Loucy (cell line): ENCODE data around the gene EFCAB13.

Experiments used
- H2AFZ ChIP-seq: fragments of 200-600 bp; sonication (generic); 2 replicates; pipeline ENCODE4 v1.6.0; 2016; ENCODE audit warnings: antibody characterized with exemption, mild to moderate bottlenecking, low read length, moderate library complexity
- H3F3A ChIP-seq: fragments of 200-600 bp; 2 replicates; pipeline ENCODE4 v1.6.0; 2016; ENCODE audit warnings: antibody characterized with exemption, low read depth, mild to moderate bottlenecking
- H3K27me3 ChIP-seq: fragments of 200-600 bp; sonication (generic); 2 replicates; pipeline ENCODE4 v1.6.1; 2014; ENCODE audit warnings: low read length, mild to moderate bottlenecking; ENCODE audit not compliant: insufficient read depth, poor library complexity, severe bottlenecking
- H3K36me3 ChIP-seq: fragments of 200-600 bp; sonication (generic); 2 replicates; pipeline ENCODE4 v1.6.1; 2016; ENCODE audit warnings: low read length; ENCODE audit not compliant: insufficient read depth
- H3K4me1 ChIP-seq: fragments of 200-600 bp; sonication (generic); 2 replicates; pipeline ENCODE4 v1.5.1; 2014; ENCODE audit warnings: low read length, mild to moderate bottlenecking; ENCODE audit not compliant: insufficient read depth, poor library complexity, severe bottlenecking
- H3K4me2 ChIP-seq: fragments of 200-600 bp; sonication (generic); 2 replicates; pipeline ENCODE4 v1.6.0; 2014; ENCODE audit warnings: antibody characterized with exemption, low read length, low read depth, mild to moderate bottlenecking; ENCODE audit not compliant: poor library complexity, severe bottlenecking
- H3K4me3 ChIP-seq: fragments of 200-600 bp; sonication (generic); 2 replicates; pipeline ENCODE4 v1.5.1; 2014; ENCODE audit warnings: low read length, mild to moderate bottlenecking, mixed read lengths; ENCODE audit not compliant: poor library complexity, severe bottlenecking
- H3K79me2 ChIP-seq: fragments of 200-600 bp; sonication (generic); 2 replicates; pipeline ENCODE4 v1.6.1; 2014; ENCODE audit warnings: low read length; ENCODE audit not compliant: insufficient read depth
- H3K9ac ChIP-seq: fragments of 200-600 bp; sonication (generic); 2 replicates; pipeline ENCODE4 v1.6.0; 2014; ENCODE audit warnings: mild to moderate bottlenecking, low read depth, low read length, moderate library complexity; ENCODE audit not compliant: poor library complexity, severe bottlenecking
- H3K9me2 ChIP-seq: fragments of 200-600 bp; sonication (generic); replicated peaks from 2 replicates; pipeline ENCODE4 v1.6.1; 2016; ENCODE audit warnings: low read depth, low read length, mixed read lengths
- H3K9me3 ChIP-seq: fragments of 200-600 bp; sonication (generic); 2 replicates; pipeline ENCODE4 v1.6.1; 2014; ENCODE audit warnings: mild to moderate bottlenecking, antibody characterized with exemption, low read length, low read depth; ENCODE audit not compliant: insufficient read depth
- H4K20me1 ChIP-seq: fragments of 200-600 bp; sonication (generic); 2 replicates; pipeline ENCODE4 v1.6.0; 2014; ENCODE audit warnings: antibody characterized with exemption, low read length, mild to moderate bottlenecking; ENCODE audit not compliant: insufficient read depth, poor library complexity, severe bottlenecking
- CTCF ChIP-seq: fragments of 200-600 bp; sonication (generic); conservative IDR thresholded peaks from 2 replicates; pipeline ENCODE4 v1.5.1; 2014; ENCODE audit warnings: mild to moderate bottlenecking, antibody characterized with exemption, low read length
- EZH2phosphoT487 ChIP-seq: fragments of 200-600 bp; IDR thresholded peaks from 2 replicates; pipeline ENCODE4 v1.6.1; 2018; ENCODE audit warnings: antibody characterized with exemption, mild to moderate bottlenecking, moderate library complexity, borderline replicate concordance

The EFCAB13 gene

GRCh38 chr17:47275245-47275984 is 48.3 kb upstream of the EFCAB13 start:
- no peak overlapping the region for H3K4me2 ChIP-seq
- H3K36me3 ChIP-seq = no peaks in the 10 kb centered on the region
- H3K9me2 ChIP-seq = no peaks in the 10 kb centered on the region
- no peak overlapping the region for H3K9ac ChIP-seq
- no peaks in the 10 kb centered on the region for H3K9me3 ChIP-seq
- H3K27me3 ChIP-seq = no peaks in the 10 kb centered on the region
- no peak overlapping the region; the same call in 1 of the 2 replicates for H2AFZ ChIP-seq
- TF ChIP-seq EZH2phosphoT487 = no peak
- TF ChIP-seq CTCF = no peak
- no peak overlapping the region for H3K4me3 ChIP-seq
- no peaks in the 10 kb centered on the region for H3F3A ChIP-seq
- no peaks in the 10 kb centered on the region for H3K4me1 ChIP-seq
- H3K79me2 ChIP-seq = no peaks in the 10 kb centered on the region
- H4K20me1 ChIP-seq = no peaks in the 10 kb centered on the region

GRCh38 chr17:47276444-47276843 is 47.3 kb upstream of the EFCAB13 start:
- TF ChIP-seq EZH2phosphoT487 (no peak), CTCF (no peak)
- Histone ChIP-seq H3K36me3 (no peaks in the 10 kb centered on the region), H3K9me2 (no peaks in the 10 kb centered on the region), H3K4me2 (no peak overlapping the region), H3F3A (no peaks in the 10 kb centered on the region), H3K4me1 (no peaks in the 10 kb centered on the region), H3K4me3 (no peak overlapping the region), H2AFZ (peak overlapping the region; percentile 61), H3K27me3 (no peaks in the 10 kb centered on the region), H3K9me3 (no peaks in the 10 kb centered on the region), H3K79me2 (no peaks in the 10 kb centered on the region), H3K9ac (no peak overlapping the region), H4K20me1 (no peaks in the 10 kb centered on the region)

- Histone ChIP-seq H3K27me3 (no peaks in the 10 kb centered on the region), H3K9ac (no peak overlapping the region), H3K9me2 (no peaks in the 10 kb centered on the region), H3K4me3 (no peak overlapping the region), H3K4me1 (no peaks in the 10 kb centered on the region), H4K20me1 (no peaks in the 10 kb centered on the region), H3F3A (no peaks in the 10 kb centered on the region), H3K9me3 (no peaks in the 10 kb centered on the region), H2AFZ (no peak overlapping the region), H3K4me2 (no peak overlapping the region), H3K79me2 (no peaks in the 10 kb centered on the region), H3K36me3 (no peaks in the 10 kb centered on the region)
- TF ChIP-seq EZH2phosphoT487 (no peak), CTCF (no peak)
Observed at GRCh38 chr17:47276868-47277267, 46.9 kb upstream of the EFCAB13 start.
